Immature natural killer cell (primary cell): ENCODE data around the gene CAD. TPM values are rescaled to one million over a fixed set of nuclear protein-coding genes. Genes with fewer than 3 reads are reported as not detected.

Experiments
- DNase-seq, 3 donors: peaks; one replicate each; pipeline ENCODE4 v3.0.0; 2022; ENCODE audit warnings: mixed read lengths in 1 of 3
- H3K27ac Mint-ChIP-seq, 6 donors: one replicate each; pipeline ENCODE4 v1.8.0; 2020; ENCODE audit warnings: mixed read lengths in 6 of 6, mild to moderate bottlenecking in 5 of 6, inconsistent platforms in 4 of 6, moderate library complexity in 3 of 6
- H3K27me3 Mint-ChIP-seq, 3 donors: one replicate each; pipeline ENCODE4 v1.8.0; 2020 to 2021; ENCODE audit warnings: low read depth in 3 of 3, mild to moderate bottlenecking in 3 of 3, mixed read lengths in 3 of 3, moderate library complexity in 3 of 3, inconsistent platforms in 1 of 3
- H3K36me3 Mint-ChIP-seq, 3 donors: one replicate each; pipeline ENCODE4 v1.8.0; 2020; ENCODE audit warnings: mixed read lengths in 3 of 3, inconsistent platforms in 2 of 3, mild to moderate bottlenecking in 2 of 3
- H3K4me1 Mint-ChIP-seq, 2 donors: one replicate each; pipeline ENCODE4 v1.8.0; 2020; ENCODE audit warnings: inconsistent platforms in 2 of 2, mild to moderate bottlenecking in 2 of 2, mixed read lengths in 2 of 2, moderate library complexity in 1 of 2
- H3K4me3 Mint-ChIP-seq, 5 donors: one replicate each; pipeline ENCODE4 v1.8.0; 2020; ENCODE audit warnings: mild to moderate bottlenecking in 5 of 5, mixed read lengths in 5 of 5, inconsistent platforms in 3 of 5, moderate library complexity in 3 of 5
- H3K9me3 Mint-ChIP-seq, 6 donors: one replicate each; pipeline ENCODE4 v1.8.0; 2020; ENCODE audit warnings: mild to moderate bottlenecking in 6 of 6, mixed read lengths in 6 of 6, inconsistent platforms in 4 of 6, moderate library complexity in 3 of 6
- polyA plus RNA-seq, 3 donors: library from polyadenylated mRNA; unstranded; fragments of 300-500 nt; fragmentation: Illumina TruSeq; gene quantifications; one replicate each; pipeline ENCODE4 v1.2.3, GENCODE V29; 2021

The CAD gene
- polyA plus RNA-seq, 3 donors from 2014 or later = 6.9 to 17.8 (median 8.5) TPM

DNA sequence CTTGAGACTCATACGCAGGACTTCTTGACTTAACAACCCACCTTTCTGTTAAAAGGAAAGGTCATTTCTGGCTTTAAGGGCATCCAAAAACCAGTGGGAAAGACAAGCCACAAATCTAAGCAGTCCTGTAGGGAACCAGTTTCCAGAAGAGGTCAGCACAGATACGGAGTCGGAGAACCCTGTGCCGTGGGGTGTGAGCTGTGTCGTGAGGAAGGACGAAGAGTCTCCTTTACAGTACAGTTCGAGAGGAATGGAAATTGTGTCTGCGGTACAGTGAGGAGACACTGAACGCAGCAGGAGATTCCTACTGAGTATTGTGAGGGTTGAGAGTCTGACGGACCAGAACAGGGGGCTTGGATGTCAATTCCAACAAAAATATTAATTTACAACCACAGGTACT is 27.9 kb downstream of the CAD start:
- no peaks in the 10 kb centered on the region for H3K4me1 Mint-ChIP-seq
- no peaks in the 10 kb centered on the region for H3K9me3 Mint-ChIP-seq
- H3K36me3 Mint-ChIP-seq = peaks cover 4 to 18% (median 7%) of the 10 kb centered on the region in 3 donors
- peaks cover 0 to 2% (median 2%) of the 10 kb centered on the region in 3 donors for H3K27me3 Mint-ChIP-seq
- H3K4me3 Mint-ChIP-seq = no peak overlapping the region
- no peak for DNase-seq
- no peak overlapping the region for H3K27ac Mint-ChIP-seq

DNA sequence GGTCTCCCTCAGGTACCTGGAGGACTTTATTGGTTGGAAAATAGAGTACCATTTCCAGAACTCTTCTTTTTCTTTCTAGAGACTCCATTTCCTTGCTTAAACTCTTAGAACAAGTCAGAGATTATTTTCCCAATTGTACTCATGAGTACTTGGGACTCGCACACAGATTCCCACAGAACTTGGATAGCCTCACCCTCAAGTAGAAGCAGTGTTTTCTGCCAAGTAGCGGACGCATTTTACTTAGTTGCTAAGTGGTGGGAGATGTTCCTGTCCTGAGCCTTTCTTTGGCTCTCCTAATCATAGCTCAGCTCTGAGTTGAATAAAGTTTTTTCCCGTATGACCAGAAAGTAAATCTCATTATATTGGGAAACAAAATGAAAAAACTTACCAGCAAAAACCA is 28.5 kb downstream of the CAD start:
- Mint-ChIP-seq H3K4me3 (no peak overlapping the region), H3K36me3 (peaks cover 0 to 13% (median 2%) of the 10 kb centered on the region in 3 donors), H3K27me3 (peaks cover 0 to 2% (median 2%) of the 10 kb centered on the region in 3 donors), H3K4me1 (no peaks in the 10 kb centered on the region), H3K27ac (no peak overlapping the region), H3K9me3 (no peaks in the 10 kb centered on the region)
- DNase-seq = no peak

DNA sequence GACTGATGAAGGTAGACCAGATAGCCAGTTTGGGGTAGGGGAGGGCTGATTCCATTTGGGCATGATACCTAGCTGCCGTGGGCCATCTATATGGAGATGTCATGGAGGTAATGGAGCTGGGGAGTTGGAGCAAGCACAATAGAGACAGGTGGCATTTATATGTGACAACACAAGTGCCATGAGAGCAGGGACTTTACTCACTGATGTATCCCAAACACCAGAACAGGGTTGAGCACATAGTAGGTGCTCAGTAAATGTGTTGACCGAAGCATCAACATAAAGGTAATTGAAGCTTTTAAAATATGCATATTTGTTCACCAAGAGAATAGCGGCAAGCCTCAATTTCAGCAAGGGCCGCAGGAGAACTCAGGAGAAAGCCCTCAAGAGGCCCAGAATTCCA is 30.7 kb downstream of the CAD start:
- DNase-seq = no peak
- Mint-ChIP-seq H3K27ac (no peak overlapping the region), H3K27me3 (peaks cover 0 to 8% (median 3%) of the 10 kb centered on the region in 3 donors)

DNA sequence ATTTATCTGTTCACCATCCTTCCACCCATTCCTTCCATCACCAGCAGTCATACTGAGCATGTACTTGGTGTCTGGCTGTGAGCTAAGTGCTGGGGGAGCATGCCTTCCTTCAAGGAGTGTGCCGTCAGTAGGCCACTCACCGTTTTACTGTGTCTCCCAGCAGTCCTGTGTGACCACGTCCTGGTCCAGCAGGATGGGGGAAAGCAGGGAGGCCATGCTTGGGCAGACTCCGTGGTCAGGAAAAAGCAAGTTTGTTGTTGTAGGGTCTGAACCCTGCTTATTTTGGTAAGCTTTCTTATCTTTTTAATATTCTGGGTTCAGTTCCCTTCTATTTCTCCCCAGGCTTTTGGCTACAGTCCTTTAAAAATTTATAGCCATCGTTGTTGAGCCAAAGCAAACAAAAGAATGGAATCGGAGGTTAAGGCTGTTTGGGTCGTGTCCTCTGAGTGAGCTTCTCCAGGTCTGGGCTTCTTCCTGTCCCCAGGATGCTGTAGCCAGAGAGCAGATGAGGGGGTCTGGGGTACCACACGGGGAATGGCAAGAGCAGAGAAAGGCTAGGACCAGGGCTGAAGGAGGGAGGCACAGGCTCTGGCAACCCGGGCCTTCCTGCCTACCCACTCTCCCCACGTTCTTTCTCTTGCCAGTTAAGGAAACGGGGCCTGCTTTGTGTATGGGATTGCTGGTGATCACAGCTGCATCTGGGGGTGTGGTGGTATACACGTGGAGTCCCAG is 32.2 kb downstream of the CAD start:
- Mint-ChIP-seq H3K27ac (no peak overlapping the region), H3K4me3 (no peak overlapping the region), H3K36me3 (no peaks in the 10 kb centered on the region), H3K4me1 (no peaks in the 10 kb centered on the region), H3K27me3 (peaks cover under 1 to 8% (median 3%) of the 10 kb centered on the region in 3 donors), H3K9me3 (no peaks in the 10 kb centered on the region)
- DNase-seq = no peak

More for the DNA sequence above, 30.7 kb downstream of the CAD start:
- H3K36me3 Mint-ChIP-seq = peaks cover 0 to 4% (median 0%) of the 10 kb centered on the region in 3 donors
- H3K4me3 Mint-ChIP-seq = no peak overlapping the region
- H3K4me1 Mint-ChIP-seq = no peaks in the 10 kb centered on the region
- no peaks in the 10 kb centered on the region for H3K9me3 Mint-ChIP-seq

DNA sequence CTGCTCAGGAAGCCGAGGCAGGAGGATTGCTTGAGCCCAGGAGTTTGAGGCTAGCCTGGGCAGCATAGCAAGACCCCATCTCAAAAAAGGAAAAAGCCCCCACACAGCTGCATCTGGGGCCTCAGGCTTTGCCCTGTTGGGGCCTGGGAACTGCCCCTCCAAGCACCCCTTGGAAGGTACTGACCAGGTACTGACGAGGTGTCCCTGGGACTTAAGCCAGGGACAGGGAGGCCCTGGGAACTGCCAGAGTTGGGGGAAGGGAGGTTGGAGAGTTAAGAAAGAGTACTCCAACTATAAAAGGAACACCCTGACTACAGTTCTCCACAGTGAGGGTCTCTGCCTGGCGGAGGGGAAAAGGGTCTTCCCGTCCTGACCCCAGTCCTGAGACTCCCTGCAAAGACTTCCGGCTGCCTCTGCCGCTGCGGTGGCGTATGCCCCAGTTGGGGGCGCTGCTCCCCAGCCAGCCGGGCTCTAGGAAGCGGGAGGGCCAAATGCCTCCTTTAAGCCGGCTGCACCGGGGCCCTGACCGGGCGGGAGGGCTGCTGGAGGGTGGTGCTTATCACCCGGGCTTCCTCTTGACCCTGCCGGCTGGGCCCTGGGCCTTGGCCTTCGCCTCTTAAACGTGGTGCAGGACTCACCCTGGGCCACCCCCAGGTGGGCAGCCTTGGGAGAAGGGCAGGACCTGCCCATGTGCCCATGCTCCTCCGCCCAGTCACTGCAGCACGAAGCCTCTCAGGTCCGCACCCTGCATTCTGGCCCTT is 32.9 kb downstream of the CAD start:
- Mint-ChIP-seq H3K4me3 (no peak overlapping the region), H3K36me3 (no peaks in the 10 kb centered on the region), H3K4me1 (no peaks in the 10 kb centered on the region), H3K27me3 (peaks cover 4 to 8% (median 5%) of the 10 kb centered on the region in 3 donors), H3K27ac (no peak overlapping the region), H3K9me3 (no peaks in the 10 kb centered on the region)
- peak in 2 of 3 donors; percentile 13 to 21 for DNase-seq

DNA sequence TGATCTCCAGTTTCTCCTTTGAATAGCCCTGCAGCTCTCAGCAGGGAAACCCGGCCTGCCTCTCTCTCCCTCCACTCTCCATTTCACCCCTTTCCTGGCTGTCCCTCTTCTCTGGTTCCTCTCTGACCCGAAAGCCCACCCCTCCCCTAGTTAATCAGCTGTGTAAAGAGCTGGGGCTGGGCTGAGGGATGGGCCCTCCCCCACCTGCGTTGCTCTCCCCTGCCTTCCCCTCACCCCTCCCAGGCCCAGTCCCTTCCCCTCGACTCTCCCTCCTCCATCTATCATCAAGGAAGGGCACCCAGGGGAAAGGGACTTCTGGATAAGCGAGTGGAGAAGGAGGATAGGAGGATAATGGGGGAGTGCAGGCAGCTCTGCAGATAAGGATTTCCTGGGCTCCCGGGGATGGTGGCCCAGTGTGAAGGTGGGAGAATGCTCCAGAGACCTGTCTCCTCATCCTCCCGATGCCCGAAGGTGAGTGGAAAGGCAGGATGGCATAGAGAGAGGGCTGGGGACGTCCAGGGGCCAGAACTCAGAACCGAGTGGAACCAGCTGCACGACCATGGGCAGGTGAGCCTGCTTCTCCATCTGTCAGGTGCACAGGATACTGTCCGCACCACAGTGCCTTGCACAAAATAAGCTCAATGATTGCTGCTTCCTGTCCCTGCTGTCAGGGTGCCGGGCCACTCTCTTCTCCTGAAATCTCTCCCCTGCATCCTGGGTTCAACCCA is 33.6 kb downstream of the CAD start:
- peak overlapping the region in 1 of 6 donors; percentile 62 for H3K27ac Mint-ChIP-seq
- H3K9me3 Mint-ChIP-seq = no peaks in the 10 kb centered on the region
- no peaks in the 10 kb centered on the region for H3K36me3 Mint-ChIP-seq
- peaks cover 6 to 8% (median 8%) of the 10 kb centered on the region in 3 donors for H3K27me3 Mint-ChIP-seq
- no peak for DNase-seq
- no peaks in the 10 kb centered on the region for H3K4me1 Mint-ChIP-seq
- no peak overlapping the region for H3K4me3 Mint-ChIP-seq

DNA sequence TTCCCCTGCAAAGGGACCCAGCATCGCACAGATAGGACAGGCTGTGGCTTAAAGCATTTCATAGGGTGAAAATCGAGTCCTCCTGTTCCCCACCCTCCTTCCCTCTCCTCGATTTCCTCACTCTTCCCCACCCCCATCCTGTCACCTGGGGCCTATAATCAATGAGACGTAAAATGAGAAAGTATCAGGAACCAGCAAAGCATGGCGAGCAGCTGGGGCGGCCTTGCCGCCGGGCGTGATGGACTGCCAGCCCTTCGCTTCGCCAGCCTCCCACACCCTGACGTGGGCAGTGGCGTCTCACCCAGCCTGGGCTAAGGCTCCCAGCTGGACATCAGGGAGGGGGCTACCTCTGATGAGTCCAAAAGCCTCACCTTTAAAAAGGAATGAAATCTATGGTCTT is 34.6 kb downstream of the CAD start:
- H3K4me3 Mint-ChIP-seq = no peak overlapping the region
- H3K27ac Mint-ChIP-seq = no peak overlapping the region
- H3K36me3 Mint-ChIP-seq = no peaks in the 10 kb centered on the region

DNA sequence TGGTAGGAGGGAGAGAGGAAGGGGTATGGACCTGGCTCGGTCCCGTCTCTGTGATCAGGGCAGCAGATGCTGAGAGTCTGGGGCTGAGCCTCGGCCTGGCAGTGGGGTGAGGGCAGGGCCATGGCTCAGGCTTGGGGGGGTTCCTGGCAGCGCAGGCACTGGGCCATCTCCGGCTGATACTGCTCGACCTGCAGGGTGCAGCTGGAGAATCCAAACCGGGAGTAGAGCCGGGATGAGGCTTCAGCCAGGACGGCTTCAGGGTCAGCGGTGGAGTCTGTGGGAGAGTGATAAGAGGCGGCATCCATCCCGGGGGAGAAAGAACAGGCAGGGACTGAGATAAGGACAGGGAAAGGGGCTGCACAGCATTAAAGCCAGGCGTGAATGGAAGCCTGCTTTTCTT is 38.0 kb downstream of the CAD start:
- Mint-ChIP-seq H3K4me3 (no peak overlapping the region), H3K9me3 (no peaks in the 10 kb centered on the region), H3K36me3 (no peaks in the 10 kb centered on the region), H3K27me3 (peaks cover 10 to 22% (median 16%) of the 10 kb centered on the region in 3 donors), H3K4me1 (no peaks in the 10 kb centered on the region), H3K27ac (no peak overlapping the region)
- DNase-seq = no peak

More for the DNA sequence above, 34.6 kb downstream of the CAD start:
- no peaks in the 10 kb centered on the region for H3K4me1 Mint-ChIP-seq
- H3K27me3 Mint-ChIP-seq = peaks cover 6 to 9% (median 8%) of the 10 kb centered on the region in 3 donors
- DNase-seq = no peak
- no peaks in the 10 kb centered on the region for H3K9me3 Mint-ChIP-seq

DNA sequence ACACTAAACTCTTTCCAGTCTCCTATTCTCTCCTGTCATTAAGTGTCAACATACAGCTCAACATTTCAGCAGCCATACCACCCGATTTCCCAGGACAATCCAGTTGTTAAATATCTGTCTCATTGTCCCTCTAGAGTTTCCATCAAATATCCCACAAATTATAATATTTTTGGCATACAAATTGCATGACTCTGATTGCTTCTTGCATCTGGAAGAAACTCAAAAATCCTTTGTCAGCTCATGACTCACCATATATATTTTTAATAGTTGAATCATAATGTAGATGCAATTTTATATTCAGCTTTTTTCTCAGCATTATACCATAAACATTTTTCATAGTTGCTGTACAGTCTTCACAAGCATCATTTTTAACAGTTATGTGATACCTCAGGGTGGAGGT is 38.5 kb downstream of the CAD start:
- H3K9me3 Mint-ChIP-seq = peaks cover 0 to under 1% (median 0%) of the 10 kb centered on the region in 6 donors
- H3K36me3 Mint-ChIP-seq = no peaks in the 10 kb centered on the region
- no peak for DNase-seq
- no peak overlapping the region for H3K4me3 Mint-ChIP-seq
- H3K4me1 Mint-ChIP-seq = peaks cover 0 to 1% of the 10 kb centered on the region in 2 donors
- H3K27ac Mint-ChIP-seq = no peak overlapping the region
- peaks cover 14 to 24% (median 18%) of the 10 kb centered on the region in 3 donors for H3K27me3 Mint-ChIP-seq

DNA sequence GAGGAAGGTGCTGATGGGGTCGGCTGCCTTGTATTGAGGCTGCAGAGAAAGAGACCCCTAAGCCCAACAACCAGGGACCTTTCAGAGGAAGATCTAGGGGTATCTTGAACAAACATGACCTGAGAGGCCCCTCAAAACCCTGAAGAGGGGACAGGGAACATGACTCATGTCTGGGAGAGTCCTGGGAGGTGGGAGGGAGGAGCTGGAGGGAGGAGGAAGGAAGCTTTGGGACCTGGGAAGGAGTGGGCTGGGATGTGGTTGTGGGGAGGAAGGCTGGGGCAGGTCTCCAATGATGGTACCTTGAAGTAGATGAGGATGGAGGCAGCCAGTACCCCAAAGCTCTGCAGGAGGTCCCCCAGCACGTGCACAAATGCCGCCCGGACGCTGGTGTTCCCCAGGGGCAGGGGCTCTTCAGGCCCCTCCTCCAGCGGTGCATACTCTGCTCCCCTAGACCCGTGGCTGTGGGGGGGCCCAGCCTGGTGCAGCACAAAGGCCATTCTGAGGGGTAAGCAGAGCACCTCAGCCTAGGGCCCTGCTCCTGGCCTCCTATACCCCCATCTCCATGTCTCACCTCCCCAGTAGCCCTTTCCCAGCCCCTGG is 39.8 kb downstream of the CAD start:
- Mint-ChIP-seq H3K27me3 (peaks cover 21 to 29% (median 29%) of the 10 kb centered on the region in 3 donors), H3K4me1 (peaks cover 11 to 14% of the 10 kb centered on the region in 2 donors), H3K9me3 (peaks cover 0 to 4% (median 0%) of the 10 kb centered on the region in 6 donors), H3K4me3 (no peak overlapping the region), H3K36me3 (no peaks in the 10 kb centered on the region), H3K27ac (no peak overlapping the region)
- DNase-seq = no peak

DNA sequence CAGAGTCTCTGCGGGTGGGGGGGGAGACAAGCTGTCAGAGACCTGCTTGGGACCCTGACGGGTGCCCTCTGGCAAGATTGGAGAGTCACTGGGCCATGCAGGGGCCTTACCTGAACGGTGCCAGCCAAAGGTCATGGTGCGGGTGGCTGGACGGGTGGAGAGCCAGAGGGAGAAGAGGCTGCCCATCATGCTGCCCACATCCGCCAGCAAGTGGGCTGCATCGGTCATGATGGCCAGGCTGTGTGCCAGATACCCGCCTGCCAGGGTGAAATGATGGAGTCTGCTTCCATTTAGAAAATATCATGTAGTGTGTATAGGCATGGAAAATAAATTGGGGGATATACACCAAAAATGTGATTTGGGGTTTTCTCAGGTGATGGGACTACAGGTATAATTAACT is 40.9 kb downstream of the CAD start:
- Mint-ChIP-seq H3K27ac (no peak overlapping the region), H3K27me3 (peaks cover 19 to 29% (median 29%) of the 10 kb centered on the region in 3 donors), H3K9me3 (peaks cover 0 to 4% (median 0%) of the 10 kb centered on the region in 6 donors), H3K4me1 (peaks cover 11 to 15% of the 10 kb centered on the region in 2 donors), H3K36me3 (no peaks in the 10 kb centered on the region), H3K4me3 (no peak overlapping the region)
- no peak for DNase-seq

DNA sequence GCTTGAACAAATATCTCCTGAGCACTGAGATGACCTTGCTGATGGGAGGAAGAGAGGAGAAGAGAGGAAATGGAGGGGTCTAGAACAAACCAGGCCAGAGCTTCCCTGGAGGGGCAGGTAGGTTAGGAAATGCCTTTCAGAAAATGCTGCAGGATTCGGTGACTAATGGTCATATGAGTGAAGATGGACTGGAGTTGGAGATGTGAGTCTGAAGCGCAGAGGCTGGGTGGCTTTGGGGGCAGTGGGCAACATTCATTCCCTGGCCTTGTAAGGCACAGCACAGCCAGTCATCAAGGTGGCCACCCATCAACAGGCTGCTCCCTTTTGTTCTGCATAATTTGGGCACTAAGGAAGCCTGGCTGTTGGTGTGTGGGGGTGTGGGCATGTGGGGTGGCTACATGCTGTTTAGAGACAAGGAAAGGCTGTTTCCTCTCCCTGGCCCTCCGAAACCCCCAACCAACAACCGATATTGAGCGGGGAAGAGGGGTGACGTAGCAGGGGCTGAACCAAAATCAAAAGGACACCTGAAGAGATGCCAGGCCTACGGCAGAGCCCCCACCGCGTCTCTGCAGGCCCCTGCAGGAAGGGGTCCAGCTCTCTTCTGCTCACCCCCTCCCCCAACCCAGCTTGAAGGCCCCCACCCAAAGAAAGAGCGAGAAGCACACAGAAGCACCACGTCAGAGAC is 44.2 kb downstream of the CAD start:
- Mint-ChIP-seq H3K27ac (no peak overlapping the region), H3K27me3 (peaks cover 23 to 44% (median 32%) of the 10 kb centered on the region in 3 donors), H3K9me3 (peaks cover 0 to 4% (median 0%) of the 10 kb centered on the region in 6 donors), H3K4me3 (peak overlapping the region; percentile 55 to 80 (median 68)), H3K36me3 (no peaks in the 10 kb centered on the region), H3K4me1 (peaks cover 32 to 33% of the 10 kb centered on the region in 2 donors)
- no peak for DNase-seq

DNA sequence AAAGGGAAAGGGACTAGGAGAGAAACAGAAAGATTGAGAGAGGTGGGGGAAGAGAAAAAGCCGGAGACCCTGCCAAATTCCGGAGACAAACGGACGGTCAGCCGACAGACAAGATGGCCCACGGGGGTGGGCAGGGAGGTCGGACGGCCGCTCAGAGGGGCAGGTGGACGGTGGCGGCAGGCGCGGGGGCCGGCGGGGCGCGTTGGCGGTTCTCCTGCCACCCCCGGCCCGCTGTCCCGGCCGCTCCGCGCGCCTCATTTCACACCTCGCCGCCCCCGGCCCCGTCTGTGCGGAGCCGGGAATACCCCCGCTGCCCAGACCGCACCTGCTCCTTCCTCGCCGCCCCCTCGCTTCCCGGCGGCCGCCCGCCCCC is 44.7 kb downstream of the CAD start:
- Mint-ChIP-seq H3K27me3 (peaks cover 23 to 42% (median 32%) of the 10 kb centered on the region in 3 donors), H3K27ac (no peak overlapping the region), H3K4me1 (peaks cover 32 to 33% of the 10 kb centered on the region in 2 donors)

More for the DNA sequence above, 44.7 kb downstream of the CAD start:
- peaks cover 0 to 4% (median 0%) of the 10 kb centered on the region in 6 donors for H3K9me3 Mint-ChIP-seq
- no peak for DNase-seq
- no peaks in the 10 kb centered on the region for H3K36me3 Mint-ChIP-seq
- peak overlapping the region; percentile 55 to 80 (median 68) for H3K4me3 Mint-ChIP-seq
